PC-9 (cell line): ENCODE data around the gene ZACN.

Source experiments
- EZH2 ChIP-seq: fragments of 200-600 bp; sonication (generic); IDR thresholded peaks from 2 replicates; pipeline ENCODE4 v1.8.0; 2017; ENCODE audit warnings: antibody characterized with exemption, low read depth
- TF ChIP-seq, protein P1 (sequence below): fragments of 200-600 bp; sonication (generic); conservative IDR thresholded peaks from 2 replicates; pipeline ENCODE4 v1.6.1; 2017; ENCODE audit warnings: mixed run types, antibody characterized with exemption, mild to moderate bottlenecking, moderate library complexity

DNA sequence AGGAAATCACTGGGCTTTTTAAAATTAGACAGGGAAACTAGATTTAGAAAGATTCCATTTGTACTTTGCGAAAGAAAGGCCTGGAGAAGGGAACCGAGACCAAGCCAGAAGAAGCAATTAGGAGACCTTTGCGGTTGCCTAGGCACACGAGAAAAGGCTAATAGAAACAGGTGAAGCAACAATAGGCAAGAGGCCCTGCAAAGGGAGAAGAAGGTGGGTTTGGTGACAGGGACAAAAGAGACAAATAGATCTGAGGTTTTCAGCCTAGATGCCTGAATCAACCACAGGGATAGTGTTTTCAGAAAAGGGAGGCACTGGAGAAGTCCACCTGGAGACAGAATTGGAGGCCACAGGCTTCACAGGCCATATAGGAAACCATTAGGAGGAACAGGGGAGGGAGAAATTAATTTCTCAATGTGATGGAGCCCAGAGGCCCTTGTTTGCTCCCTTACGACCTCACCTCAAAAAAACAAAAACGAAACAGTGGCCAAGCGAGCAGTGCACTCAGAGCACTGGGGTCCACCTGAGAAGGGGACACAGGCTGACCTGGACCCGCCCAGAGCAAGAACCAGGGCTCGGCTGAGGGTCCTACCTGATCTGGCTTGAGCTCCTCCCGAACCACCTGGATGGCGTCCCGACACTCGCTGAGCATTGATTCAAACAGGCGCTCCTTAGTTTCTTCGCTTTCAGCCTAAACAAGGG is 29.0 kb upstream of the ZACN start:
- TF ChIP-seq, protein P1, sequence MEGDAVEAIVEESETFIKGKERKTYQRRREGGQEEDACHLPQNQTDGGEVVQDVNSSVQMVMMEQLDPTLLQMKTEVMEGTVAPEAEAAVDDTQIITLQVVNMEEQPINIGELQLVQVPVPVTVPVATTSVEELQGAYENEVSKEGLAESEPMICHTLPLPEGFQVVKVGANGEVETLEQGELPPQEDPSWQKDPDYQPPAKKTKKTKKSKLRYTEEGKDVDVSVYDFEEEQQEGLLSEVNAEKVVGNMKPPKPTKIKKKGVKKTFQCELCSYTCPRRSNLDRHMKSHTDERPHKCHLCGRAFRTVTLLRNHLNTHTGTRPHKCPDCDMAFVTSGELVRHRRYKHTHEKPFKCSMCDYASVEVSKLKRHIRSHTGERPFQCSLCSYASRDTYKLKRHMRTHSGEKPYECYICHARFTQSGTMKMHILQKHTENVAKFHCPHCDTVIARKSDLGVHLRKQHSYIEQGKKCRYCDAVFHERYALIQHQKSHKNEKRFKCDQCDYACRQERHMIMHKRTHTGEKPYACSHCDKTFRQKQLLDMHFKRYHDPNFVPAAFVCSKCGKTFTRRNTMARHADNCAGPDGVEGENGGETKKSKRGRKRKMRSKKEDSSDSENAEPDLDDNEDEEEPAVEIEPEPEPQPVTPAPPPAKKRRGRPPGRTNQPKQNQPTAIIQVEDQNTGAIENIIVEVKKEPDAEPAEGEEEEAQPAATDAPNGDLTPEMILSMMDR = no peak
- no peak for TF ChIP-seq EZH2
